Activated naive CD4-positive, alpha-beta T cell treated with anti-CD3 and anti-CD28 coated beads for 36 hours (primary cell): ENCODE data around the gene CAMKK2. TPM values are rescaled to one million over a fixed set of nuclear protein-coding genes. Genes with fewer than 3 reads are reported as not detected.

ENCODE experiments used
- CTCF ChIA-PET: fragments of 350-600 bp; sonication (Branson Sonifier 250); formaldehyde crosslinking; loops from one replicate; lab custom pipeline; 2021; ENCODE audit warnings: antibody characterized with exemption; lab: Charles Lee
- DNase-seq: peaks from one replicate; pipeline ENCODE4 v3.0.0-alpha.2; 2020
- H3K27ac Mint-ChIP-seq: one replicate; pipeline ENCODE4 v1.8.0; 2021; ENCODE audit warnings: mild to moderate bottlenecking, mixed read lengths
- H3K27me3 Mint-ChIP-seq: one replicate; pipeline ENCODE4 v1.8.0; 2021; ENCODE audit warnings: low read depth, mixed read lengths
- H3K36me3 Mint-ChIP-seq: one replicate; pipeline ENCODE4 v1.8.0; 2021; ENCODE audit warnings: low read depth, mixed read lengths
- H3K4me1 Mint-ChIP-seq: one replicate; pipeline ENCODE4 v1.8.0; 2021; ENCODE audit warnings: low read depth, mixed read lengths
- H3K4me3 Mint-ChIP-seq: one replicate; pipeline ENCODE4 v1.8.0; 2021; ENCODE audit warnings: mild to moderate bottlenecking, moderate library complexity, mixed read lengths
- H3K9me3 Mint-ChIP-seq: one replicate; pipeline ENCODE4 v1.8.0; 2021; ENCODE audit warnings: mixed read lengths
- intact Hi-C: fragments of 100-400 bp; cut with micrococcal nuclease; formaldehyde crosslinking; loops from one replicate; pipeline ENCODE4 v1.15.1; 2023
- total RNA-seq, 2 experiments: library from RNA; stranded (reverse); gene quantifications; one replicate each; pipeline ENCODE4 v1.2.3, GENCODE V29; 2021

Gene CAMKK2
- total RNA-seq, 2 experiments from 2014 or later: 14.8 to 18.8 TPM

- H3K36me3 Mint-ChIP-seq: no peaks in the 10 kb centered on the region
- CTCF ChIA-PET: no interaction called here
- no peak overlapping the region for H3K4me3 Mint-ChIP-seq
Measured at GRCh38 chr12:121190523-121191031, 105.9 kb downstream of the CAMKK2 start.

GRCh38 chr12:121189619-121190155 lies 106.8 kb downstream of the CAMKK2 start:
- no peak for DNase-seq
- Mint-ChIP-seq H3K27me3 (no peaks in the 10 kb centered on the region), H3K36me3 (no peaks in the 10 kb centered on the region), H3K9me3 (no peaks in the 10 kb centered on the region), H3K4me3 (no peak overlapping the region), H3K27ac (no peak overlapping the region), H3K4me1 (peaks cover 7% of the 10 kb centered on the region)
- CTCF ChIA-PET: interaction anchor here (0.6 kb wide), 1 partner anchor 1743 kb away, joined by 3 read pairs; no protein-coding TSS in a partner anchor
- intact Hi-C loops: no loop called here

More at GRCh38 chr12:121190523-121191031, 105.9 kb downstream of the CAMKK2 start:
- Mint-ChIP-seq H3K4me1 (peaks cover 7% of the 10 kb centered on the region), H3K27me3 (no peaks in the 10 kb centered on the region), H3K9me3 (no peaks in the 10 kb centered on the region), H3K27ac (no peak overlapping the region)
- no peak for DNase-seq
- intact Hi-C loops: no loop called here

DNA sequence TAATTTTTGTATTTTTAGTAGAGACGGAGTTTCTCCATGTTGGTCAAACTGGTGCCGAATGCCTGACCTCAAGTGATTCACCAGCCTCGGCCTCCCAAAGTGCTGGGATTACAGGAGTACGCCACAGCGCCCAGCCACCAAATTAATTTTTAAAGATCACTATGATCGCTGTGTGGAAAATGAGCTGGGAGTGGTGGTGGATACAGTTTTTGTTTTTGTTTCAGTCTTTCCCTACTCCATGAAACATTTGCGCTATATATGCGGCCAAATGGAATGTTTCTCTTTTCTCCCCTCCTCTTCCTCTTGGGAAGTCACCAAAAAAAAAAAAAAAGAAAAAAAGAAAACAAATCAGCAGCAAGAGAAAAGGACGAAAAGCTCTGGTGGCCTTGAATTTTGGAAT lies 107.4 kb downstream of the CAMKK2 start:
- Mint-ChIP-seq H3K27ac (no peak overlapping the region), H3K27me3 (no peaks in the 10 kb centered on the region), H3K4me1 (peaks cover 7% of the 10 kb centered on the region), H3K9me3 (no peaks in the 10 kb centered on the region), H3K36me3 (no peaks in the 10 kb centered on the region), H3K4me3 (no peak overlapping the region)
- intact Hi-C loops: no loop called here
- CTCF ChIA-PET: interaction anchor here (0.6 kb wide), 1 partner anchor 1742 kb away, joined by 3 read pairs; no protein-coding TSS in a partner anchor
- DNase-seq: no peak

DNA sequence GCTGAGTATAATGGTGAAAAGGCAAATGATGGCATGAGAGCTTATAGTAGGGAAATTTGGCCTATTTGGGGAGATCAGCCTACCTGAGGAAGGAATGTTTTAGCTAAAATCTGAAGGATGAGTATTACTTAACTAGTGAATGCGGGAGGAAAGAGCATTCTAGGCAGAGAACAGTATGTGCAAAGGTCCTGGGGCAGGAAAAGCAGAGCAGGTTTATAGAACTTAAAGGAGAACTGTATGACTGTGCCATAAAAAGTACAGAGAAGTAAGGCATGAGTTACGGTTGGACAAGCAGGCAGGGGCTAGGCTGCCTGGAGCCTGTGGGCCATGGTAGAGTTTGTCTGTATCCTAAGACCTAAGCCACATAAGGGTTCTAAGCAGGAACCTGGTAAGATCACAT lies 108.3 kb downstream of the CAMKK2 start:
- no peaks in the 10 kb centered on the region for H3K27me3 Mint-ChIP-seq
- no peaks in the 10 kb centered on the region for H3K9me3 Mint-ChIP-seq
- H3K4me1 Mint-ChIP-seq: peaks cover 7% of the 10 kb centered on the region
- intact Hi-C loops: no loop called here
- DNase-seq: no peak
- CTCF ChIA-PET: interaction anchor here (0.5 kb wide), 1 partner anchor 9 kb away, joined by 3 read pairs; no protein-coding TSS in a partner anchor
- no peak overlapping the region for H3K27ac Mint-ChIP-seq
- no peak overlapping the region for H3K4me3 Mint-ChIP-seq
- no peaks in the 10 kb centered on the region for H3K36me3 Mint-ChIP-seq

Other genes with a start within 250 kb of the CAMKK2 start
- gene P2RX7, start 163.8 kb downstream of the CAMKK2 start, total RNA-seq: 1 to 10 TPM; 6.3 to 6.6 TPM
- gene P2RX4, start 86.6 kb downstream of the CAMKK2 start, total RNA-seq: 10 to 100 TPM; 14.2 to 18.0 TPM
- gene ANAPC5, start 55.7 kb upstream of the CAMKK2 start, total RNA-seq: 100 to 1,000 TPM; 117 to 119 TPM
- gene RNF34, start 103.4 kb upstream of the CAMKK2 start, total RNA-seq: 10 to 100 TPM; 54.1 to 57.0 TPM